Stimulated activated CD4-positive, alpha-beta T cell treated with anti-CD3 and anti-CD28 coated beads, Interleukin-15, amount 100 ng/mL, for 48 hours (primary cell): ENCODE data around the gene ROR1.

Experiments used
- DNase-seq, 2 donors: peaks; one replicate each; pipeline ENCODE4 v3.0.0-alpha.2; 2020; ENCODE audit warnings: low read depth in 2 of 2

ROR1 gene

DNA sequence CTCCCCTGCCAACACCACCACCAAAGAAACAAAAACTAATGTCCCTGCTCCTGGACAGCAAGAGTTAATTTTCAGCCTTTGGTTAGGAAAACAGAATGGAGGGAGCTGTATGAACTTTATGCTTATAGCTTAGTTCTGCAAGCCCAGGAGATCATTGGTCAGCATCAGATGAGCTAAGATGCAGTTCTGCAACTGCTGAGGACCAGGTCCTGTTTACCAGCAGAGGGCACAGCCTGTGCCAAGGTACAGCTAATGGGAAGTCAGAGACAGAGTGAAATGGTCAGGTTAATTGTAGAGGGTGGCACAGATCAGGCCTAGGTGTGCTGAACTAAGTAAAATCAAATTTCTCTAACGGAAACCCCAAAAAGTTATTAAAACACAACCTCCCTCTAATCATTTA, 161.3 kb downstream of the ROR1 start:
- no peak for DNase-seq

DNA sequence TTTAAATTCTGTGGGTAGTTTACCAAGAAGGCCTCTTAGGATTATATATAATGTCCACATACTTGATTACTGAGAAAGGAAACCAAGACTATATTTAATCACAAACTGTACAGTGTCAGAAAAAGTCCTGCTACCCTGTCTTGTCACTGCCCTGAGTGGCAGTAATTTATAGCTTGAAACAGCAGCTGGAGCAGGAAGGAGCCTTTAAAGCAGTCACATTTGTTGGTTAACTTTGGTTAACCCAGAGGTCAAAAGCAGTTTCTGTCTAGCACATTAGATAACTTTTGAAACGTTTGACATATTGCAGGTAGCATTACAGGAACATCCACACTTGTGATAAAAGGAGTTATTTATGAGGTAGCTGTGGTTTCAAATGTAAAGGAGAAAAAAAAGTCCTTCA, 161.7 kb downstream of the ROR1 start:
- no peak for DNase-seq

DNA sequence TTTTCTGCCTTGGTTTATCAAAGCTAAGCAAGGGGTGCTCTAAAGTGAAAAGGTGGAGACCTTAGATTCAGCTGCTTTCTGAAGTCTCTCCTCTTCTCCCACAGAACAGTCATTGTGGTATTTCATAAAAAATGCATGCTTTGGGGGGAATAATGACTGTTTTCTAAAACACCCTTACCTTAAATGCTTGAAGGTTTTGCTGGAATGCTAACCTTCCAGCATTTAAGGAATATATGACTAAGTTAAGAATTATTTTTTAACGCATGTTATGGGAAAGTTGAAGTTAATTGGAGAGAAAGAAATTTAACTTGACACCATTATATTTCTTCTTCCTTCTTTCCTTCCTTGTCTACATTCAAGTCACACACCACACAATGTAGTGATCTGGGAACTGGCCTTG, 162.5 kb downstream of the ROR1 start:
- no peak for DNase-seq

DNA sequence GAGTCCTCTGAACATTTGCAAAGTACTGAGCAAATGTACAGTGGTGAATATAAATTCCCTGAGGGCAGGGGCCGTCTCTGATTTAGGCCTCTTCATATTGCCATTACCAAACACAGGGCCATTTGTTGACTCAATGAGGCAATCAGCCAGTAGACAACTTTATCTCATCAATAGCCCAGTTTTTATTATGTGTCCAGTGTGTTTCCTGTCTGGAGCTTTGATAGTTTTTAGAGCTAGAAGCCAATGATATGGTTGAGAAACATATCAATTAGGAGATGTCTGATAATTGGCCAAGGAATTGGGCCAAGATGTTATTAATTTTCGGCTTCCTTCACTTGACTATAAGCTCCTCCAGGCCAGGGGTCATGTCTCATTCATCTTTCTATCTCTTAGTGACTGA, 163.0 kb downstream of the ROR1 start:
- DNase-seq, result no peak

DNA sequence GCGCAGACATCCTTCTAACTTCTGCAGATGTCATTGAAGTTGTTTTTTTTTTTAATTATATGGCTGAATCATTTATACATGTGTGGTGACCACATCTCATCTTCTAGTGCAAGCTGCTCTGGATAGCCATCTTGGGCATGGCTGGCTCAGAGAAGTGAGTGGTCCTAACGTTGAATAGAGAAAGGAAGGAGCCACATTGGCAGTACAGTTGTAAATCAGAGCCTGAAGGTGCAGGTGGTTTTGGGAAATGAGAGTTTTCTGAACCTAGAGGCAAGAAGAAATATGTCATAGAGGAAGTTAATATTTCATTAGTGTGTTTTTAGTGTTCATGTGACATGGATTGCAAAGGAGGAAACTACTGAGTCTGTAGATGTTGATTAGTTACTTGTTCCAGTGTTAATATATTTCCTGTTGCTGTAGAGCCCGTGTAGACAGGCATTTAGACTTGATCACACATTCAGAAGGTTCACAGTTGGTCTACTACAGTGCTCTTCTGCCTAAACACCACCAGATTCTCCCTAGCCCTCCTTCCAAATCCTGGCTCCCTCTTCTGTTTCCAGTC, 163.7 kb downstream of the ROR1 start:
- no peak for DNase-seq

DNA sequence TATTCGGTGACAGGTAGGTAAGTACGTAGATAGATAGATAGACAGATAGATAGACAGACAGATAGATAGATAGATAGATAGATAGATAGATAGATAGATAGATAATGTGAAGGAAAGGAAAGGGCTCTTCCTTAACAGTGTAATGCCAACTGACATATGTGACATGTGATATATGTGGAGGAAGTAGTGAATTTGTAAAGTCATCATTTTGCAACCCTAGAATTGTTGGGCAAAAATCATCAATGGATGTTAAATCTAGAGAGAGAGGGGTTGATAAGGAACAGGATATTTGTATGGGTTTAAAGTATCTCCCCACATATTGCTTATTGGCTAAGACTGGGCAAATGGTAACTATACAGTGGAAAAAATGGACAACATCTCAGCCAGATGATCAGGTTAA, 166.6 kb downstream of the ROR1 start:
- DNase-seq, result no peak

DNA sequence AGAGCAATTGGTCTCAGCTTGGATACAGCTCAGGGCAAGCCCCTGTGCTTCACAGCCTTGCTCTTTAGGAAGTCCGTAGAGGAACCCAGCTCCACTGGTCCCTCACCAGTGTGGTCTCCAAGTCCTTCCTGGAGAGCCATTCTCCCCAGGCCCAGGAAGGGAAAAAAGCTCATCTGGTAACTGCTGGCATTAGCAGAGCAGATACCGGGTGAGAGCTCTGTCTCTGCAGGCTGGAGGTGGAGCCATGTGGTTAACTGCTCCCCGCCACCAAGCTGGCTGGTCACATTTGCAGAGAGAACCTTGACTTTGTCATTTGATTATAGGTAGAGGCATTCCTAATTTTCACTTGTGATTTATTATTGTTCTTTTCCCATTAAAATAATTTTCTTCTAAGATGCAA, 169.6 kb downstream of the ROR1 start:
- DNase-seq, result no peak

DNA sequence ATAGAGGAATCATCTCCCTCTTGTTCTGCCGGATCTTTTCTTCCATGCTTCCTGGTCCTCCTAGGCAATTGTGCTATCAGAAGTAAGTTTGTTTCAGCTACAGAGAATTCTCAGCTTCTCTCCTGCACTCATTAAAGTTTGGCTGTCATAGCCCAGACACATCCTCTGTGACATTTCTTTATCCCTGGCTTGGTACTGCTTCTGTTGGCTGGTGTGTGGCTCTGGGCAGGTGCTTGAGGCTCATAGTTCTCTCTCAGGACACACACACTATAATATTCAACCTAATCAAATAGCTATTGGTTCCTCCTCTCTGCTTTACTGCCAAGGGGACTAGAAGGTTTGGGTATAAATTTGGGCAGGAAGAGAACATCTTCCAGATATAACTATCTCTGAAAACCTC, 172.1 kb downstream of the ROR1 start:
- no peak for DNase-seq

DNA sequence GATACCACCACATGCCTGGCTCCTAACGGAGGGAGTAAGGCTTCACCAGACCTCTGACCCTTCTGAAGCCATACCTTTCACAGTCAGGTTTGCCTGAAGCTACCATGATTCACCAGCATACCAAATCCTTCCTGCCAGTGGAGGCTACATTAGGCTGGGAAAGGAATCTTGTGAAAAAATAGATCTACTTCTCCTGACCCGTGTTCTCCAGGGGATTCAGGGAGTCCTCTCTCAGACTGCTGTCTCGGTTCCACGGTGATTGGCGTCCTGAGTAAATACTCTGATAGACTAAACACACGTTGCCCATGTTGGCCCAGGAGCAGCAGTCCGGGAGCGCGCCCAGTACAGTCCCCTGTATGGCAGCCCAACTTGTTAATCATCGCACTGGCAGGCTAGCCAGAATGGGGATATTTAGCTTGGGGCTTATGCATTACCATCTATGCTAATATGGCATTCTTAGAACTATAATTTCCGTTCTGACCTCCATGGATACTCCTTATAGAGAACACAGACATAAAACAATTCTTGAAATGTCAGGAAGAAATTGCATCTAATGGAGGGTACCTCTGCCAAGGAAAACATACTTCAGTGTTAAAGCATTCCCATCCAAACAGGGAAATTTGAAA, 173.2 kb downstream of the ROR1 start:
- no peak for DNase-seq

DNA sequence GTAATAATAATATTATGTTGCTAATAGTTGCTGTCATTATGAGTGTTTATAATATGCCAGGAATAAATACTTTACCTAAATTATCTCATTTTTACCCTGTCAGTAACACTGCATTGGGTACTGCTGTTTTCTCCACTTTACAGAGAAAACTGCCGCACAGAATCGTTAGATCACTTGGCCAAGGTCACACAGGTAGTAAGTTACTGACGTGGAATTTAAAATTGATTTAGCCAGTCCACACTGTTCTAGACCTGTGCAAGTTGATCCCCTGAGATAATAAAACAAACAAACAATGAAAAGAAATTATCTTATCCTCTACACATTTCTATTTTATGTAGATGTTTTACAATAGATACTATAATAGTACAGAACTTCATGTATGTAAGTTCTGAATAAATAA, 174.1 kb downstream of the ROR1 start:
- DNase-seq, result no peak

DNA sequence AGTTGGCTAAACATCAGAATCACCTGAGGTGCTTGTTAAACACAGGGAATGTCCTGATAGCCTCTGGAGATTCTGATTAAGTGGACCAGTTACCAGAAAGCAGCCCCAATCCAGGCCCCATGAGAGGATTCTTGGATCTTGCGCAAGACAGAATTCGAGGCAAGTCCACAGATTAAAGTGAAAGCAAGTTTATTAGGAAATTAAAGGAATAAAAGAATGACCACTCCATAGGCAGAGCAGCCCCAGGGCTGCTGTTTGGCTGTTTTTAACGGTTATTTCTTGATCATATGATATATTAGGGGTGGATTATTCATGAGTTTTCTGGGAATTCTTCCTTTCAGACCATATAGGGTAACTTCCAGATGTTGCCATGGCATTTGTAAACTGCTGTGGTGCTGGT, 176.2 kb downstream of the ROR1 start:
- no peak for DNase-seq

DNA sequence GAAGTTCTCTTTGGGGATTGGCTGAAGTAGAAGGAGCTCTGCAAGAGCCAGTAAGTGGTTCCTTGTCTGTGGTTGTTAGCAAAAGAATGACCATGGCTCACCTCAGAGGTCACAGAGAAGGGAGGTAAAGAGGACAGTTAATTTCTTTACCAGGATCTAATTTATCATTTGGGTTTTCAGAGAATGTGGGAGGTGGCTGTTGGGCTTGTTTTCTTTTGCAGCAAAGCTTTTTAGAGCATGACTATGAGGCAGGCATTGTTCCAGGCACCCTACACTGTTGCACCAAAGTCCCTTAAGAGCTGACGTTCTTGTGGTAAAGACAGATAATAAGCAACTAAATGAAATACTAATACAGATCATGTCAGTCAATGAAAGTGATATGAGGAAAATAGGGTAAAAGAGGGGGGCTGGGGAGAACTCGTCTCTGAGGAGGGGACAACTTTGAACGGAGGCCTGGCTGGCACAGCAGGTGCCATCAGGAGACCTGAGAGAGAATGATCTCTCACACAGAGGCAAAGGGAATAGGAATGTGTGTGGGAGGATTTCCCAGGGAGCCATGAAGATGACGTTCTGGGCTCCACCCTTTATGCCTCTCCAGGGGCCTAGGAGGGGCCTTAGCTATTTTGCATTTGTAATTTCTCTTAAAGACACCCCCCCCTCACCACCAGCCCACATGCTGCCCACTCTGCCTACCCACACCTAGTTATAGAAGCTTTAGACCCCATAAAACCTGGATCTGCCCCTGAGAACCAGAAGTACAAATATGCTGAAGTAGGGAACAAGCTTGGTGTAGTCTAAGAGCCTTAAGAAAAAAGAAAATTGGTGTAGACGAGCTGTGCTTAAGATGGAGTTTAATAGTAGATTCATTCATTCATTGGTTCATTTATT, 177.5 kb downstream of the ROR1 start:
- no peak for DNase-seq

DNA sequence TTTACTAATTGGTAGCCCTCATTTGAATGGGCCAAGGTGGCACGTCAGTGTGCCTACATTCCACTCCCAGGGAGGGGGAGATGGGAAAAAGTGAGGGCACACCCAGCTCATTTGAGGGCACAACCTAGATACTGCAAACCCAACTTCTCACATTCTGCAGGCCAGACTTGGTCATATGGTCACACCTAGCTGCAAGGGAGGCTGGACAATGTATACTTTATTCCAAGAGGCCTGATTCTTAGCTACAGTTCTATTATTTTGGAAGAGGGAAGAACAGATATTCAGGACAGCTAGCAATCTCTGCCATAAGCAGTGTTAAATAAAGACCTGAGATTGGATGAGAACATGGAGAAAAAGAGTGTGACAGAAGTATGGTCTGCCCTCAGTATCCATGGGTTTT, 180.4 kb downstream of the ROR1 start:
- DNase-seq, result no peak

DNA sequence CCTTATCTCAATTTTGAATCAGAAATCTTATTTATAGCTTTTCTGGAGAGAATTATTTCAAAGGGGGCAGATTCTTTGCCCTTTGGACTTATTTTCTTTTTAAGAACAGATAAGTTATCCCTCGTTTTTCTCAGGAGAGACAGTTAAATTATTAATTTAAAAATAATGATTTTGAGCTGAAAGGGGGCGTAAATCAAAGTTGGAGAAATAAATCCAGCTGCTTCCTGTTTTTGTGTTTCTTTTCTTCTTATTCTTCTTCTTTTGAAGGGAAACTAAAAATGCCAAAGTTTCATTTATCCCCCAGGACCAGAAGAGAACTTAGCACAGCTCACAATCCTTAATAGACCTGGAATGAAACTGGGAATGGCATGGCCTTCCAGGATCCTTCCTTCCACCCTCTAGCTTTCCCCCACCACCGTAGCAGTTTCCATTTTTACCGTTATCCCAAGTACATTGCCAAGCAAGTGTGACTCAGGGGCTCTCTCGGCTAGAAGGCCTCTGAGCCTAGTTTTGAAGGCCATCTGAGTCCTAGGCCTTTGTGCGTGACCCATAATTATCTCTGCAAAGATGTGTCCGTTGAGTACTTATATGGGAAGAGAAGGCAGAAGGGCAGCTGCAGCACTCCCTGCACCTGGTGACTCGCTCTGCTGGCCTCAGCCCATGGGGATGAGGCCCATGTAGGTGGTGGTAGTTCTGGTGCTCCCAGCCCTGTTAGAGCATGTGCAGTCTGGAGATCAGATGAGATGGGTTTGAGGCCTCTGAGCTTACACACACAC, 181.7 kb downstream of the ROR1 start:
- DNase-seq, result no peak

DNA sequence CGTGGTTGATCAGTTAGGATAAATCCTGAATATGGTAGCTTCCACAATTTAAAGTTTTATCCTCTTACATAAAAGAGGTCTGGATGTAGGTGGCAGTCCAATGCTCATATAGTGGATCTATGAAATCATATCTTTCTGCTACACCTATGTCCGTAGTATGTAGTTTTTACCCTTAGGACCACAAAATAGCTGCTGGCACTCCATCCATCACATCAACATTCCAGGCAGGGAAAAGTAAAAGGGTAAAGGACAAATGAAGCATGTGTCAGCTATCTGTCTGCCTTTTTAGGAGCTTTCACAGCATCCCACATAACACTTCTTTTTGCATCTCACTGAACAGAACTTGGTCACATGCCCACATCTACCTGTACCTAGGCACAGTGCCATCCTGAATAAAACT, 184.7 kb downstream of the ROR1 start:
- no peak for DNase-seq

DNA sequence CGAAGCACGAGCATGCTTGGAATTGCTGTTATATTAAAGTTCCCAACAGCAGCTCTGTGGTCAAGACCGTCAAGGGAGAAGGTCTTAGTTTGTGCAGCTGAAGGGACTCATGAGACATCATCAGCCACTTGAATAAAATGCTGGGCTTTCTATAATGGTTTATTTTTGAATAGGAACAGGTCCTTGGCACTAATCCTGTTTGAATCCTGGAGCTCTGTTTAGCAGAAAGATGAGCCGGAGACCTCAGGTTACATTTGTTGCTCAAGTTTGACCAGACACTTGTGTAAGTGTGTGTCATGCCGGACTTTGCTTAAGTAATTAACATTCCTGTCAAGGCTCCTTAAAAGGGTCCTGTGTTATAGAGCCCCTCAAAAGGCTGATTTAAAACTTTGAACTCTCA, 186.5 kb downstream of the ROR1 start:
- DNase-seq, result no peak

DNA sequence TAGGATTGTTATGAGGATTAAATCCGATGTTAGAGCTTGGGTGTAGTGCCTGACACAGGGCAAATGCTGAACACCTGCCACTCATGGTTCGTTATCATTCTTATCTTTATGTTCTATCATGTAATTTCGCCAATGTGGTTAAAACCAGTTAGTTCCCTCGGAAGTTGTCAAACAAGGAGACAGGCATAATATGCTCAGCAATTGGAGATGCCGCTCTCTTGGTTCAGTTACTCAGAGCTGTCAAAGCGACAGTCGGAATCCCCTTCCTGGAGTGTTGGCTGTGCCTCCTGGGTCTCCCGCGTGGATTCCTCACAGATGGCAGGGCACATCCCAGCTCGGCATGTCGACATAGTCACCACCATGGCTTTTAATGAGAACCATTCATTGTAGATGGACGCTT, 192.2 kb downstream of the ROR1 start:
- no peak for DNase-seq

DNA sequence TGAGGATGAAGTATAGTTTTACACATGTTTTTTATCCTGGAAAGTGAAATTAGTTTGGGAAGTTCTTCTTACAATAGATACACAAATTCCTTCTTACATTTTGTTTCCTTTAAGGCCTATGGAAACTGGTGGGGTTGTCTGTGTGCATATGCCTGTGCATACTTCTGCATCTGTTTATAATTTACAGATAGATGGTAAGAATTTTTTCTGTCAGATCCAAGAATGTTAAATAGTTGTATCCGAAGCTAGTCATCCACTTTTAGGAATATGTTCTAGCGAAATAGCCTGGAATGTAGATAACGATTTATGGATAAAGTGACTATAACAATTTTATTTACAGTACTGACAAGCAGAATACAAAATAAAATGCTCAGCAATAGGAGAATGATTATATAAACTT, 194.1 kb downstream of the ROR1 start:
- no peak for DNase-seq

DNA sequence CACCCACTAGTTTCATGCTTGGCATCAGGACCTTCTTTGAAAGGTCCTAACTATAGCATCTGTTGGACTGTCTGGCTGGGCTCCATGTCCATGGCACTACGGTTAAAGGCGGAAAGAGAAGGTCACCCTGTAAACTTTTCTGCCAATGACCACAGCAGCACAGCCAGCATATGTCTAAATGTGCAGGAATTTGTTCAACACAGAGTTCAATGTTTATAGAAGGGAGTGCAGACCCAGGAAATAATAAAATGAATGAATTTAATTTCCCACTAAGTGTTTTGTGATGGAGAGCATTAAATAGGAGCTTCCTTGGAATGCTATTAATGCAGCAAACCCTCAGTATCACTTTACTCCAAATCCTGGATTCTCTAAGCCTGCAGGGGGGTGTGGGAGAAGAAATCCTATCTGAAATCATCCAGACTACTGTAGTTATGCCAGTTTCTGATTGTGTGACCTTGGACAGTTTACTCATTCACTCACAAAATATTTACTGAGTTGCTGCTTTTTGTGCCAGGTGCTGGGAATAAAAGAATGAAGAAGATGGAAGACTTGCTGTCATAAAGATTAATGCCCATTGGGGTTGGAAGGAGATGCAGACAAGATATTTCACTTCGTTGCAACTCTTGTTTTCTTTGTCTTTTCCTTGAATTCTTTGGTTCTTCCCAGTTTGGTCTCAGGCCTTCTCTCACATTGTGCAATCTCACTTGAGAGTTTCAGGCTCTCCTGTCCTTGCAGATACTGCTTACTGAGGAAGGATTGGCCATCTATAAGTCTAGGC, 195.0 kb downstream of the ROR1 start:
- no peak for DNase-seq

DNA sequence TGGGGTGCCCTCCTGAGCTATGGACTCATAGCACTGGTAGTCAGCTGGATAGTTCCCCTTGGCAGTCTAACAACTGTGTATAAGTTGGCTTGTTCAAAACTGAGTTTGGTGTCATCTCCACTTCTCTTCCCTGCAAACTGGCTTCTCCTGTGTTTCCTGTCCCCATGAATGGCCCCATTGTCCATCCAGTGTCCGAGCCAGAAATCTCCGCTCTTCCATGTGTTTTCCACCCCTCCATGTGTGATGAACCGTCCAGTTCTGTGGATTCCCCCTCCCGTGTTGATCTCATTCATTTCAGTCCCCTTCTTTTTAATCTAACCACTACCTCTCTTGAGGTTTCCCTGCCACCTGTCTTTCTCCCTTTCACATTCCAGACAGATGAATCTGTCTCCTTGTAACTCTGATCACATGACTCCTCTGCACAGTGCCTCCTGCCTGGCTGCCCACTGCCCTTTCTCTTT, 195.7 kb downstream of the ROR1 start:
- DNase-seq, result no peak

DNA sequence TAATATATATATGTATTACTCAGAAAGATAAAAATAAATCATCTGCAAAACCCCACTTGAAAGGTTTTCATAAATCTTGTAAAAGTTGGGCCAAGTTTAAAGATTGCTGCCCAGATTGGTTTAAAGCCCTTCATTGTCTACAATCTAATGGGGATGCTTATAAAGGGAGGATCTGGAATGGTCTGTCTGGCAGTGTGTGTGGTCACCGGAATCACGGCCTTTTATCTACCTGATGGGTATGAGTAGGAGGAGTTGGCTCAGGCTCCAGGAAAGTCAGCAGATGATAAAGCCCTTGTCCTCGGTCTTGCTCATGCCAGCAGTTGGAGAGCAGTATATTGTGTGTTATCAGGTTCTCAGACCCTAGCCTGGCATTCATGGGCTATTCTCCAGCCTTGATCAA, 197.7 kb downstream of the ROR1 start:
- no peak for DNase-seq

DNA sequence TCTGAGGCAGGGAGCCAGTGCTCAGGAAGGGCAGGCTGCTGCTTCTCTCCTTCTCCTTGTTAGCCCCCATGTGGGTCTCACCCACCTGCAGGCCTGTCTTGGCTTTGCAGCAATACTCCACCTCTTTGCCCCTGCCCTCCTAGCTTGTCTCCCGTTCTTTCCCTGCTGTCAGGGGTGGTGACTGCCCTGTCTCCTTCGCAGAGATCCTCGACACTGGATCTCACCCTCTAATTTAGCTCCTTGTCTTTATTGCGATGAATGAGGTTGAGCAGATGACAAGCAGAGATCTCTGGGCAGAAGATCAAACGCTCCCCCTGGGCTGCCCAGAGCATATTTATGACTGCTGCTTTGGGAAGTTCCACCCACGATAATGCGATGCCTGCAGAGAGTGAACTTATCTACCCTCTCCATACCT, 199.2 kb downstream of the ROR1 start:
- DNase-seq, result no peak
